ENCODE results near the gene UHMK1.

Gene UHMK1

DNA sequence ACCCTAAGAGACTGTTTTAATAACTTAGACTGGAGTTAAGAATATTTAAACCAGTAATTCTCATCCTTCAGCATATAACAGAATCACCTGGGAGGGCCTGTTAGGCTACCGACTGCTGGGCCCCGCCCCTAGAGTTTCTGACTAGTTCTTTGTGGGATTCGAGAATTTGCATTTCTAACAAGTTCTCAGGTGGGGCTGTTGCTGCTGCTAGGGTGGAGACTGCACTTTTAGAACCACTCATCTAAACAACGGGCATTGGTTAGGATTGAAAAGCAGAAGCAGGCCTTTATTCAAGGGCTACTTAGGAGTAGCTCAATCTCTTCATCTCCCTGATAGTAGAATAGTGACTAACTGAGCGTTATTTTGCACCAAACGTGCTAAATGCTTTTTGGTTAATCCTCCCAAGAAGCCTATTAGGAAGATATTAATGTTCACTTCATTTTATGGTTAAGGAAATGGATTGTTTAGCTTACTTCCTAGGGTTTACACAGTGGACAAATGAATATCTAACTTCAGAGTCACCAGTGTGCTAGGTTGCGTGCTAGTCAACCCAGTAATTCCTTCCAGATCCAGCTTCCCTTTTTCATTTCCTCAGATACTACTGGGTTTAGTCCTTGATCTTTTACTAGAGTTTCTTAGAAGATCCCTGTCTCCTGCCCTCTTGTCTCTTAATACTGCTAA is 32.8 kb downstream of the UHMK1 start:
- FAIRE-seq: no peak

- FAIRE-seq: no peak
These were observed 33.3 kb downstream of the UHMK1 start for GRCh38 chr1:162530988-162531319.

GRCh38 chr1:162535501-162535900 is 37.9 kb downstream of the UHMK1 start:
- FAIRE-seq: no peak

- no peak for FAIRE-seq
These were observed 38.9 kb downstream of the UHMK1 start for GRCh38 chr1:162536511-162536910.

DNA sequence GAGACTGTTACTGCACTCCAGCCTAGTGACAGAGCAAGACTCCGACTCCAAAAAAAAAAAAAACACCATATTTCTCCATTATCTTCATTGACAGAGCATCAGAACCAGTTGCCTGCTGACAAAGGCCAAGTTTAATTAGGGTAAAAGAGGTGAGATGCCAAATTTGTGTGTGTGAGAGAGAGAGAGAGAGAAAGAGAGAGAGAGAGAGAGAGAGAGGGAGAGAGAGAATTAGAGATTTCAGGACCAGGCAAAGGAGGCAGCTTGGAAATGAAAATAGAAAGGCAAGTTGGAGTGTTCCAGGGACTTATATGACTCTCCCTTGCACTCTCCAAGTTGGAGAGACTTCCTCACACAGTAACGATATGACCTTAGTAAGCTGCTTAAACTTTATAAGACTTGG is 39.6 kb downstream of the UHMK1 start:
- no peak for FAIRE-seq

DNA sequence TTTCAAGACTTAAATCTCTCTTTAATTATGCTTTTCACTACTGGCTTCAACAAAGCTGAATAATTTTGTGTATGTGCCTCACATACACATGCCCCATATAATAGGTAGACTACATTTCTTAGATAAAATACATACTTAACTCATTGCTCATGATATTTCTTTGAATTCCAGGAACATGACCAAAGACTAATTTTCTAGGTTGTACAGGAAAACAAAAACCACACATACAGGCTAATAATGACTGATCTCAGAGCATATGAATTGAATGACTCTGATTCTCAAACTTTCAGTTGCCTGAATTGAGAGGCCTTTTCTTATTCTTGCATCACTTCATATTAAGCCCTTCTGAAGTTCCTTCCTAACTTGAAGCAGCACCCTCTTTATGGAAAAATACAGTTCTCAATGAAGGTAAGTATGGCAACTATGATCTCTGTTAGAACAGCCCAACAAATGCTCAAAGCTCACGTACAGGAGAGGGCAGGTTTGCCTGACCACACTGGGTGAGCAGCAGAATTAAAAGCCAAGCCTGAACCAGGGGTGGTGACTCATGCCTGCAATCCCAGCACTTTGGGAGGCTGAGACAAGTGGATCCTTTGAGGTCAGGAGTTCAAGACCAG is 41.3 kb downstream of the UHMK1 start:
- no peak for FAIRE-seq

DNA sequence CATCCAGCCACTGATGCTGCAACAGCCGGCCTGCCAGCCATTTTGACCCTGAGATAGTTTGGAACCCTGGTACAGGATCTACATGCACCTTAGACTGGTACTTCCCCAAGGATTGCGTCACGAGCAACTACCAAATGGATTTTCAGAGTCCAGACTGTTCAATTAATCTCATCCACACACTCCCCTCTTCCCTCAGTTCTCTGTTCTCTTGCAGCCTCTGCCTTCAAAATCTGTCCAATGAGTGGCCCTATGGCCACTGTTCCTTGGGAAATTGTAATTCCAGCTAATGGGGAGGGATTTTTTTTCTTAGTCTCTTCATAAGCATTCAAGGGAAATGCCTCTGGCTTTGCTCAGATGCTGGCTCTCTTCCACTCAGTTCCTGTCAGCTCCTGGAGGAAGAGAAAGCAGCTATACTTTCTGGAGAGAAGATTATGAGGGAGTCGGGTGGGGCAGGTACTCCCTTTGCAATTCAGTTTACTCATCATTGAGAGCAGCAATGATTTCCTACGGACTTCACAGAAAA is 44.1 kb downstream of the UHMK1 start:
- FAIRE-seq: no peak

GRCh38 chr1:162543228-162543627 is 45.6 kb downstream of the UHMK1 start:
- FAIRE-seq: no peak

DNA sequence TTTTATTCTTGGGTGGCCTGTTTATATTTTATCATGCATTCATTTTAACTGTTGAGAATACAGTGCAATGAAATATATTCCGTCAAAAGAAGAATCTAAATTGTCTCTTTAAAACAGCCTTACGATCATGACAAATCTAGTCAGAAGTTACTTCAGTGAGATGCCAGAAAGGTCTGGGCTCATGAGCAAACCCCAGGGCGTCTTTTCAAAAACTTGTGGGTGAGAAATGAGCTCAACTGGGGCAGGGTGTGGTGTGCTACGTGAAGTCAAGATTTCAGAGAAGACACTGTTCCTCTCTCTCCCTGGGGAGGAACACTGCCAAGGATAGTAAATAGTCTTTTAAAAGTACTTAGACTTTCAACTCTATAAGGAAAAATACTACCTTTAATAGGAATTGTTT is 50.6 kb downstream of the UHMK1 start:
- FAIRE-seq: no peak

- FAIRE-seq: no peak
These were observed 51.4 kb downstream of the UHMK1 start for GRCh38 chr1:162549001-162549400.

GRCh38 chr1:162550925-162551324 is 53.3 kb downstream of the UHMK1 start:
- FAIRE-seq: no peak

GRCh38 chr1:162551969-162552683 is 54.5 kb downstream of the UHMK1 start:
- no peak for FAIRE-seq

DNA sequence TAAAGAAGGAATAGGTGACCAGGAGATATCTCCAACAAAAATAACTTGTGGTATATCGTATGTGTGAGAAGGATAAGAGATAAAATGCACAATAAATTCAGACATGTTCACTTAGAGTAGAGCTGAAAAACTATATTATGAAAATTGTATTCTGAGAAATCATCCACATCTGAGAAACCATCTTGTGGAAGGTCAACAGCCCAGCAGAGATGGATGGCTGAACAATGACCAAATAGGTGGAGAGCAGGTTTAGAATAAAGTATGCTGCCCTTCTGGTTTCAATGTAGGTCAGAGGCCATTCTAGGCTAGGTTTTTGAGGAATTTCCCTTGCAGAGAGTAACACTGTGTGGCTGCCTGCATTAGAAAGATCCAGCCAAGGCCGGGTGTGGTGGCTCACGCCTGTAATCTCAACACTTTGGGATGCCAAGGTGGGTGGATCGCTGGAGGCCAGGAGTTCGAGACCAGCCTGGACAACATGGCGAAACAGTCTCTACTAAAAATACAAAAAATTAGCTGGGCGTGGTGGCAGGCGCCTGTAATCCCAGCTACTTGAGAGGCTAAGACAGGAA is 55.1 kb downstream of the UHMK1 start:
- no peak for FAIRE-seq

DNA sequence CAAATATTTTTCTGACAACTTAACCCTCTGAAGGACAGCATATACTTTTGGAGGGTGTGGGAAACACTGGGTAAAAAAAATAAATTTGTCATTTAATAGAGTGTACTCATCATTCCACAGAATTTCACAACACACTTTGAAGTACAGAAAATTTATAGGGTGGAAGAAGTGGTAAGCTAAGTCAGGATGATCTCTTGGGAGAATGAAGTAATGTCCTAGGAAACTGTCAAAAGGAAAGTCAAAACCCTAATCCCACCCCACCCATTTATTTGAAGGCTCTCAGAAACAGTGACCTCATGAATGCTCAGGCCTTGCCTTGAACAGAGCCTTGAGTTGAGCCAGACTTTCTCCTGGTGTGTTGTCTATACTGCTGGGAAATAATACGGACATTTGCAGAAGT is 56.6 kb downstream of the UHMK1 start:
- no peak for FAIRE-seq

GRCh38 chr1:162557536-162557935 is 59.9 kb downstream of the UHMK1 start:
- no peak for FAIRE-seq

DNA sequence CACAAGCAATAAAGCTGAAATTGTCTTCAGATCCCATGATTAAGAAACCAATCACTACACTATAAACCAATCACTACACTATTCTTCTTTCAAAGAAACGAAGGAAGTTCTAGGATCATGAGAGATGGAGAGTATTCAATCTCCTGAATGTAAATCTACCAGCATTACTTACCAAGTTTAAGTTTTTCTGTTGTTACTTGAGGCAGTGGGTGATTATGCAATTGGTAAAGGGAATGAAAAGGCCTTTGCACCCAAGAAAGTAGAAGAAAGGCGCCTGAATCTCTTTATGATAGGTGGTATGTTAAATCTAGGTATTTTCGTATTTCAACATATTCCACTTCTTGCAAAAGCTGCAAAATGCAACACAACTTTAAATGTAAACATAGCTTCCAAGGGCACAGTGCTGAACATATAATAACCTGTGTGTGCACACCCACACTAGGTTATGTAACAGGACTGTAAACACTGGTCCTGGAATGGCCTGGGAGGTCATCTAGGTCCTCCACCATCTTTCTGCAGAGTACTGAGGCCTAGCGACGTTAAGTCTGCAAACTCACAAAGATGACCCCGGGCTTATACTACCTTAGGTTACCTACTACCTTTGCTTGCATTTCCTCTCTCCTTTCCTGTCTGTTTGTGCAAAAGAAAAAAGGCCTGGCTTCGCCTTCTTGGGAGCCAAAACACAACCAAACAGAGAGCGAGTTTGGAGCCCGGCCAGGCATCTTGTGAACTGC is 62.9 kb downstream of the UHMK1 start:
- no peak for FAIRE-seq

GRCh38 chr1:162561037-162561615 is 63.5 kb downstream of the UHMK1 start:
- FAIRE-seq: no peak

DNA sequence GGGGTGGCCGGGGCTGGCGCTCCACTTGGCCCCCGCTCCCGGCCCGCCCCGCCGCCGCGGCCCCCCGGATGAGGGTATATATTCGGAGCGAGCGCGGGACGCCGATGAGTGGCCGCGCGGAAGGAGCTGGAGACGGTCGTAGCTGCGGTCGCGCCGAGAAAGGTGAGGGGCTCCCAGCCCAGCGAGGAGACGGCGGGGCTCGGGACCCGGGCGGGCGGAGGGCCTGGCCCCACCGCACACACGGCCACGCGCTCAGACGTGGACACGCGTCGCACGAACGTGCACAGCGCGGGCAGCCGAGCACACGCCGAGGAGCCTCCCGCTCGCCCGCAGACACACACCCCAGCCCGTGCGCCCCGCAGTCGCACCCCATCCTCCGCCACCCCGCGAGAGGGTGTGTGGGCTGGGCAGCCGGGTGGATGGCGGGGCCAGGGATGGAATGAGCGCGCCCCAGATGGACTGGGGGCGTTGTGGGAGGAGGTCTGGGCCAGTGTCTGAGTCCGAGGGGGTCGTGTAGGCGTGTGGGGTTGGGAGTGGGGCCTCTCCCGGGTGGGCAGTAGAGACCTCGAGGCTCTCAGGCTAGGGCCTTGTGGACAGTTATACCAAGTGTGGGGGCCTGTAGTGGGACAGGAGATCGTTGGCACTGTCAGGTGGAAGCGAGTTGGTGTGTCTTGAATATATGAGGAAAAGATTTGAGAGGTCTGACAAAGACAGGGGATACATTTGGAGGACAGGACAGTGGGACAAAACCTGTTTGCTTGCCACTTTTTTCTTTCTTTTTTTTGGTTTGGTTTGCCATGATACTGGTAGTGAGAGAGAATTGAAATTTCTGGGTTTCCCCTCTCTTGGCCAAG is 64.2 kb downstream of the UHMK1 start, which contains the start of gene UAP1:
TSS of gene UAP1 (plus strand) at position 107 of the 854 bp plus-strand sequence. CDS start 4,347 bp downstream, outside the sequence.
- no peak for FAIRE-seq

GRCh38 chr1:162562470-162562828 is 64.8 kb downstream of the UHMK1 start:
- no peak for FAIRE-seq

GRCh38 chr1:162564762-162565218 is 67.2 kb downstream of the UHMK1 start:
- FAIRE-seq: no peak

DNA sequence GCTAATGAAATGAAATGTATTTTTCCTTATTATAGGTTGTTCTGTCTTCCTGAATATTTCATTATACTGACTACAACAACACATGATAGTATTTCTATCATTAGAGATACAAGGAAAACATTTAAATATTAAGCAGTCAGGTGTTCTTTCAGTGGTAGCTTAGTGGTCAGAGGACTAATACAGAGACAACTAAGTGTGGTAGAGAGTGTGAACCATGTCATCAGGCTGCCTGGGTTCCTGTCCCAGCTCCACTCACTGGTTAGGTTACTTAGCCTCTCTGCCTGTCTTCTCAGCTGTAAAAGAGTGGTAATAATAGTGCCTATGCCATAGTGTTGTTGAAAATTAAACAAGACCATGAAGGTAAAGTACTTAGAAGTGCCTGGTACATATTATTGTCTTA is 67.8 kb downstream of the UHMK1 start:
- FAIRE-seq: no peak
